BE2C (cell line): ENCODE measurements around the gene TPX2.

Experiments
- DNase-seq: peaks from one replicate; pipeline ENCODE4 v3.0.0-alpha.2; 2020
- H3K27me3 ChIP-seq: fragments of 250-450 bp; sonication (Bioruptor Pico); 2 replicates; pipeline ENCODE4 v1.5.1; 2020; ENCODE audit warnings: mild to moderate bottlenecking
- H3K36me3 ChIP-seq: fragments of 250-450 bp; sonication (Bioruptor Pico); 2 replicates; pipeline ENCODE4 v1.5.1; 2020; ENCODE audit warnings: mild to moderate bottlenecking
- H3K4me1 ChIP-seq: fragments of 250-450 bp; sonication (Bioruptor Pico); 2 replicates; pipeline ENCODE4 v1.5.1; 2020
- H3K4me3 ChIP-seq: 2 replicates; pipeline ENCODE4 v1.5.1; 2011; ENCODE audit warnings: low read depth, low read length
- H3K9me3 ChIP-seq: fragments of 250-450 bp; sonication (Bioruptor Pico); 2 replicates; pipeline ENCODE4 v1.5.1; 2020
- CTCF ChIP-seq: IDR thresholded peaks from 2 replicates; pipeline ENCODE4 v1.5.1; 2012; ENCODE audit warnings: mild to moderate bottlenecking, low read depth, low read length

TPX2 gene

GRCh38 chr20:31849306-31849930, 110.3 kb downstream of the TPX2 start:
- H3K27me3 ChIP-seq, result peaks cover 24% of the 10 kb centered on the region
- H3K4me3 ChIP-seq, result no peak overlapping the region
- no peak for DNase-seq
- H3K36me3 ChIP-seq, result no peaks in the 10 kb centered on the region
- no peaks in the 10 kb centered on the region for H3K9me3 ChIP-seq
- H3K4me1 ChIP-seq, result no peaks in the 10 kb centered on the region
- no peak for TF ChIP-seq CTCF
